Stimulated activated CD8-positive, alpha-beta memory T cell treated with anti-CD3 and anti-CD28 coated beads, Interleukin-2, amount 100 ng/mL, for 48 hours (primary cell): ENCODE data around the gene OR7C1.
"Not testable (repeated sequence)": the region's sequence is repeated elsewhere in the genome, so short reads cannot be mapped to it uniquely, and the experiment has no call there.

ENCODE experiments used
- DNase-seq, 2 donors: peaks; one replicate each; pipeline ENCODE4 v3.0.0-alpha.2; 2020; ENCODE audit warnings: low read depth in 2 of 2

OR7C1 gene

DNA sequence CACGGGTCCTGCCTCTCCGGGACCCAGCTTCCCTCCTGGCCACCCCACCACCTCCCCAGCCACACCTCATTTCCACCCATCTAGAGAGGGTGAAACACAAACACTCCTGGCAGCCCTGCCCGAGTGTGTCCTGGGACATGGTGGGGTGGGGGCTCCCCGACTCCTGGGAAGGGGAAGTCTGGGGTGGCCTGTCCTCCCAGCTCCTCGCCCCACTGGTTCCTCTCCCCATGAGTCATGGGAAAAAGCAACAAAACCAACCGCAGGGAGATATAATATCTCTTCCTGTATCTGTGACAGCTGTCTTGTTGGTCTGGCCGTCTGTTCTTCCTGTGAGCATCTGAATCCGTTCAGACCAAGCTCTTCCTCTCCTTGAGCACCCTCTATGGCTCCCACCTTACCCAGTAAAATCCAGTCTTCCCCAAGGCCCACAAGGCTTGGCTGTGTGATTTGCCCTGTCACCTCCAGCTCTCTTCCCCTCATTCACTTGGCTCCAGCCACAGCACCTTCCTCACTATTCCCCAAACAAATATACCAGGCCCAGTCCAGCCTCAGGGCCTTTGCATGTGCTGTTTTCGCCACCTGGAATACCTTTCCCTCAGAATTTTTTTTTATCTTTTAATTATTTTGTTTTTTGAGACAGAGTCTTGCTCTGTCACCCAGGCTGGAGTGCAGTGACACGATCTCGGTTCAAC is 49.7 kb downstream of the OR7C1 start:
- DNase-seq, result peak; percentile 4 to 13

DNA sequence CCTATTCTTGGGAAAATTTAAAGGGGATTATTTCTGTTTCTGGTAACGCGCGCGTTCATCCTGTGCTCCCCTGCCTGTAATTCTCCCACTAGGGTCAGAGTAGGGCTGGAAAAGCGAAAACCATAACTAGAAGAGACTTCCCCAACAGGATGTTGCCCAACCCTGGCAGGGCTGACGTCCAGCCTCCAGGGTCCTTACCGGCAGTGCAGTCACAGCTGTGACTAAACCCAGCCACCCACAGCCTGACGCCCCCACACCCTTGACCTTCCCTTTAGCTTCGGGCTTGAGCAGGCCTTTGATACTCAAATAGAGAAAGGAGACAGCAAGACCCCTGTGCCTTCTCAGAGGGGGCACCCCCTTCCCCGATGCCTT is 50.3 kb downstream of the OR7C1 start:
- peak; percentile 26 to 47 for DNase-seq

DNA sequence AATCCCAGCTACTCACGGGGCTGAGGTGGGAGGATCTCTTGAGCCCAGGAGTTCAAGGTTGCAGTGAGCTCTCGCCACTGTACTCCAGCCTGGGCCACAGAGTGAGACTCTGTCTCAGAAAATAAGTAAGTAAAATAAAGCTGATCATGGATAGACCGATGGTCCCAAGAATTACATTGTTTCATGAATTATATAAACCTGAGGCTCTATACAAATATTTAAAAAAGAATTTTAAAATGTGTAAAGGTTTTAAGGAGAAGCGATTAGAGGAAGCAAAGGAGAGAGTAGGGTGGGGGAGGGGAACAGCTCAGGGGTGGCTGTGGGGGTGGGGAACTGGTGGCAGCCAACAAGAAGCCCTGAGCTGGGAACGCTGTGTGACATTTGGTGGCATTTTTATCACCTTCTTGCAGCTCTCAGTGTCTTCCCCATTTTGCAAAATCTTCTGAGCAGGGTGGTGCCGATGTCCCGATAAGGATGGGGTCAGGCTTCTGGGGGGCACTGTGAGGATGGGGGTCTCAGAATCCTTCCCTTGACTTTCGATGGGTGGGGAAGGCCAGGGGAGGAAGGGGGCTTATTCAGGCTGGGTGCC is 51.5 kb downstream of the OR7C1 start:
- not testable (repeated sequence) for DNase-seq

DNA sequence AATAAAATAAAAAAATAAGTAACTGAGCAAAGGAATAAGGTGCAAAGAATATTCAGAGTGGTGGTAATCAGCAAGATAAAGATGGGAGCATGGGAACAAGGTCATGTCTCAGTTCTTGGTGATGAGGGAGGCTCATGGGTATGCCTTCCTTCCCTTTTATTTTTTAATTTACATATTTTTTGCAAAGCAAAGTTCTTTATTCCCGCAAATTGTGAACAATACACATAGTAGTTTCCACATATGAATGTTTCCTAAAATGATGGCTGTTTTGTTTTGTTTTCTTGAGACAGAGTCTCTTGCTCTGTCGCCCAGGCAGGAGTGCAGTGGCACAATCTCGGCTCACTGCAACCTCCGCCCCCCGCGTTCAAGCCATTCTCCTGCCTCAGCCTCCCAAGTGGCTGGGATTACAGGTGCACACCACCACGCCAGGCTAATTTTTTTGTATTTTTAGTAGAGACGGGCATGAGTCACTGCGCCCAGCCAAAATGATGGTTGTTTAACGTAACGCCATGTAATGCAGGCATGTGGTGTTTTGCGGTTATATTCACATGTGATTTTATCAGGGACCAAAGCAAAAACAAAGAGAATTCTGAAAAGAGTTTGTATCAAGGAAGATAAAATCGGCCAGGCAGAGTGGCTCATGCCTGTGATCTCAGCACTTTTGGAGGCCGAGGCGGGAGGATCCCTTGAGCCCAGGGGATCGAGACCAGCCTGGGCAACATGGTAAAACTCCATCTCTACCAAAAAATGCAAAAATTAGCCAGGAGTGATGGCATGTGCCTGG is 52.2 kb downstream of the OR7C1 start:
- no peak for DNase-seq

DNA sequence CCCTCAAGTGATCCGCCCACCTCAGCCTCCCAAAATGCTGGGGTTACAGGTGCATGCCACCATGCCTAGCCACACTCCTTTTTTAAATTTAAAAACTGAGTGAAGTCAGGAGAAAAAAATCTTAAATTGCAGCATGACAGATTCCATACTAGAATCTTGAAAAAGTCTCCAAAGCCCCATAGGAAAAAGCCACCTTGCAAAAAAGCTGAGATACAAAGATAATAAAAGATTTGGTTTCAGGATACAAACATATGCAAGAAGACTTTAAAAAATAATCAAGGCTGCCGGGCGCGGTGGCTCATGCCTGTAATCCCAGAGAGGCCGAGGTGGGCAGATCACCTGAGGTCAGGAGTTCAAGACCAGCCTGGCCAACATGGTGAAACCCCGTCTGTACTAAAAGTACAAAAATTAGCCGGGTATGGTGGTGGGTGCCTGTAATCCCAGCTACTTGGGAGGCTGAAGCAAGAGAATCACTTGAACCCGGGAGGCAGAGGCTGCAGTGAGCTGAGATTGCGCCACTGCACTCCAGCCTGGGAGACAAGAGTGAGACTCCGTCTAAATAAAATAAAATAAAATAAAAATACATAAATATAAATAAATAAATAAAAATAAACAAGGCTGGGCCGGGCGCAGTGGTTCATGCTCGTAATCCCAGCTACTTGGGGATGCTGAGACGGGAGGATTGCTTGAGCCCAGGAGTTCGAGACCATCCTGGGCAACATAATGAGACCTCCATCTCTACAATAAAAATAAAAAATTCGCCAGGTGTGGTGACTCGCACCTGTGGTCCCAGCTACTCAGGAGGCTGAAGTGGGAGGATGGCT is 53.1 kb downstream of the OR7C1 start:
- DNase-seq, result not testable (repeated sequence)

DNA sequence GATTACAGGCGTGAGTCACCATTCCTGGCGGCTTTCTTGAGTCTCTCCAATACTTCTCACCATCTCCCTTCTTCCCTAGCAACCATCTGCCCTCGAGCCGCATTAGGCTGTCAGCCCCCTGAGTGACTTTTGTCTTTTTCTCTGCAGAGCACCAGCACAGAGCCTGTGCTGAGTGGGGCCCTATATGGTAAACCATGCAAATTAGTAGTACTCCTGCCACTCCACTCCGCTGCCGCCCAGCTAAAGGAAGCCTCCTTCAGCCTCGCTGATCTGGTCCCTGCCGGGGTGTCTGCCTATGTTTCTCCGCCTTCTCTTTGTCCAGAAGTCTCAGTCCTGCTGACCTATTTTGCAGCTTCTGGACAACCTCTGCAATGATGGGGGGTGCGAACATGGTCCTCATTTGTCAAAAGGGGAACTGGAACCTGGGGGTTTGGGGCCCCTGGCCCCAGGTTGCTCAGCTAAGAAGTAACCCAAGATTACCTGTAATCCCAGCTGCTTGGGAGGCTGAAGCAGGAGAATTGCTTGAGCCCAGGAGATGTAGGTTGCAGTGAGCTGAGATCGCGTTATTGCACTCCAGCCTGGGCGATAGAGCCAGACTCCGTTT is 54.3 kb downstream of the OR7C1 start:
- not testable (repeated sequence) for DNase-seq

DNA sequence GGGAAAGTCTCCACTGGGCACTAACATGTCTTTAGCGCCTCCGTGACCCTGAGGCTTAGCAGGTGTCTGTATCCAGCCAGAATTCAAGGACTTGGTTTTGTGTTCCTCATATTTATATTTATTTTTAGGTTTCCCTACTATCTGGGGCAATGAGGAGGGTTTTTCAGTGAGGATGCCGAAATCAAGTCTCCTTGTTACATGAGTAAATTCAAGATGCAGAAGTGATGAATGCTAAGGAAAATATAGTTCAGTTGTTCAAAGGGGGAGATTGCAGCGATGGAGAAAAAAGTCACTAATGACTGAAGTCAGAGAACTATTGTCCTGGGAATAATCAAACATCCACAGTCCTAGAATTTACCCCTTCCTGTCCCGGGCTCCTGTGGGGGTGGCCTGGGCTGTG is 55.8 kb downstream of the OR7C1 start:
- no peak for DNase-seq

DNA sequence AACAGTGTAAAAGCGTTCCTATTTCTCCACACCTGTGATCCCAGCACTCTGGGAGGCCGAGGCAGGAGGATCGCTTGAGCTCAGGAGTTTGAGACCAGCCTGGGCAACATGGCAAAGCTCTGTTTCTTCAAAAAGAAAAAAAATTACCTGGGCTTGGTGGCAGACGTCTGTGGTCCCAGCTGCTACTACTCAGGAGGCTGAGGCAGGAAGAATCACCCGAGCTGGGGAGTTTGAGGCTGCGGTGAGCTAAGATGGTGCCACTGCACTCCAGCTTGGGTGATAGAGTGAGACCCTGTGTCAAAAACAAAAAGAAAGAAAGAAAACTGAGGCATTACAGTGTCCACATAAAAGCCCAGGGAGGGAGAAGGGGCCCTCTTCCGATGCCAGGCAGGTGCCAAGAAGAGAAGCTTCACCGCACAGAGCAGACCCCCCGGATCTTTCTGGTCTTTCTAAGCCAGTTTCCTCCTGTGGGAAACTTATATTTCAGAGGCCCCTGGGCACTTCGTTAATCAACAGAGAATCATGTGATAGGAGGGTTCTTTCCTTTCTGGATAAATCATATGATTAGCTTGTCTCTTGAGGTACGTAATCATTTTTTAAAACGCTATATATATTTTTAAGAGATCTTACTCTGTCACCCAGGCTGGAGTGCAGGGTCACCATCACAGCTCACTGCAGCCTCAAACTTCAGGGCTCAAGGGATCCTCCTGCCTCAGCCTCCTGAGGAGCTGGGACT is 56.7 kb downstream of the OR7C1 start, which contains the start of gene ADGRE2:
TSS of gene ADGRE2 (minus strand) at position 451 of the 736 bp plus-strand sequence. CDS start 1,804 bp downstream, outside the sequence.
- DNase-seq, result not testable (repeated sequence)

DNA sequence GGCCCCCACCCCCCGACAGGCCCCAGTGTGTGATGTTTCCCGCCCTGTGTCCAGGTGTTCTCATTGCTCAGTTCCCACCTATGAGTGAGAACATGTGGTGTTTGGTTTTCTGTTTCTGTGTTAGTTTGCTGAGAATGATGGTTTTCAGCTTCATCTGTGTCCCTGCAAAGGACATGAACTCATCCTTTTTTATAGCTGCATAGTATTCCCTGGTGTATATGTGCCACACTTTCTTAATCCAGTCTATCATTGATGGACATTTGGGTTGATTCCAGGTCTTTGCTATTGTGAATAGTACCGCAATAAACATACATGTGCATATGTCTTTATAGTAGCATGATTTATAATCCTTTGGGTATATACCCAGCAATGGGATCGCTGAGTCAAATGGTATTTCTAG is 57.3 kb downstream of the OR7C1 start:
- not testable (repeated sequence) for DNase-seq

DNA sequence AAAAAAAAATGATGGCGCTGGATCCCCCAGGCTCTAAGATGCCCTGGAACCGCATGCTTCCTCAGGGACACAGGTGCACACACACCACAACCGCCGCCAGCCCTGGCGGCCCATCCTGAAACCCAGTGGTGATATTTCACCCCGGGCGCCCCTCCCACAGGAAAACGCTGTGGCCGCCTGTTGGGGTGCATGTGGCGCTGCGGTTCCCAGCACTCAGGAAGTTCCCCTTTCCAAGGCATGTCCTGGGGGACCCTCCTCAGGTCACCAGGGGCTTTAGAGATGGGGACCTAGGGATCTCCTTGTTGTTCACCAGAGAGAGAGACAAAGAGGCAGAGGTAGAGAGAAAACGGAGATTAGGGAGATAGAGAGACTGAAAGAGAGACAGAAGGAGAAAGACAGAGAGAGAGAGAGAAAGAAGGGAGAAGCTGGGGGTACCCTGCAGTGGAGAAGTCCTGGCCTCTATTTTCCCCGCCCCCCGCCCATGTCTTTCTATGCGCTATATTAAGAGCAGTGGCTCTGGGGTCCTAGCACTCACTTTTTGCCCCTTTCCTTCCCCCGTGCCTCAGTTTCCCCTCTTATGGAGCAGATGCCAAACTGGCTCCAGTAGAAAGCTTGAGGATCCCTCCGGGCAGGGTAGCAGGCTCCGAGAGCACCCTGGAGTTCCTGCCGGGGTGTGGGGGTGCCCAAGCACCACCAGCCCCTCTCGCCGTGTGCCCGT is 59.0 kb downstream of the OR7C1 start:
- peak in 1 of 2 donors; percentile 6 for DNase-seq

DNA sequence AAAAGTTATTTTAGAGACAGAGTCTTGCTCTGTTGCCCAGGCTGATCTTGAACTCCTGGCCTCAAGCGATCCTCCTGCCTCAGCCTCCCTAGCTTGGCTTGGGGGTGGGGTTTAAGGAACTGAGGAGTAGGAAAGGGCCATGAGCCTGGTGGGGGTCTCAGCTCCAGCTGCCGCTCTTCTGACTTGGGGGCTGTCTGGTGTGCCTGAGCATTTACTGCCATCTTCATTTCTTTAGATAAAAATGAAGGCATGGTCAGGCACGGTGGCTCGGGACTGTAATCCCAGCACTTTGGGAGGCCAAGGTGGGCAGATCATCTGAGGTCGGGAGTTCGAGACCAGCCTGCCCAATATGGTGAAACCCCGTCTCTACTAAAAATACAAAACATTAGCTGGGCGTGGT is 59.7 kb downstream of the OR7C1 start:
- not testable (repeated sequence) for DNase-seq

DNA sequence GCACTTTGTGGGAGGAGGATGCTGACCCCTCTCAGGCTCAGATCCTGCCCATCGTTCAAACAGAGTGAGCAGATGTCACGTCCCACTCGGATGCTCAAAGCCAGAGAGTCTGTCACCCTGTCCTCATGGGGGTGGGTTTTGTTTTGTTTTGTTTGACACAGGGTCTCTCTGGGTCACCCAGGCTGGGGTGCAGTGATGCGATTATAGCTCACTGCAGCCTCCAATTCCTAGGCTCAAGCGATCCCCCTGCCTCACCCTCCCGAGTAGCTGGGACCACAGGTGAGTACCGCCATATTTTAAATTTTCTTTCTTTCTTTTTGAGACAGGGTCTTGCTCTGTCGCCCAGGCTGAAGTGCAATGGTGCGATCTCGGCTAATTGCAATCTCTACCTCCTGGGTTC is 60.6 kb downstream of the OR7C1 start:
- no peak for DNase-seq

DNA sequence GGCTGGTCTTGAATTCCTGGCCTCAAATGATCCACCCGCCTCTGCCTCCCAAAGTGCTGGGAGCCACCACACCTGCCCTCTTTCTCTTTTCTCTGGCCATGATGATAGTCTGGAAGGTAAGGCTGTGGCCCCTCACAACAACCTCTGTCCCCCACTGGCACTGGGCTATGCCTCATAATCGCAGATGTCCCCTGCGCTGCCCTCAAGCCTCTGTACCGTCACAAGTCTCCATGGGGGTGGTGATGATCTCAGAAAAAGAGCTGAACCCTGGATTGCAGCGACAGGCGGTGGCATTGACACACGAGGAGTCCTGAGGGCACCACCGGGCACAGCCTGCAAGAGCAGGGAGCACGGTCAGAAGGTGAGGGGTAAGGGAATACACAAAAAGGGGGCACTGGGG is 61.3 kb downstream of the OR7C1 start:
- DNase-seq, result not testable (repeated sequence)

DNA sequence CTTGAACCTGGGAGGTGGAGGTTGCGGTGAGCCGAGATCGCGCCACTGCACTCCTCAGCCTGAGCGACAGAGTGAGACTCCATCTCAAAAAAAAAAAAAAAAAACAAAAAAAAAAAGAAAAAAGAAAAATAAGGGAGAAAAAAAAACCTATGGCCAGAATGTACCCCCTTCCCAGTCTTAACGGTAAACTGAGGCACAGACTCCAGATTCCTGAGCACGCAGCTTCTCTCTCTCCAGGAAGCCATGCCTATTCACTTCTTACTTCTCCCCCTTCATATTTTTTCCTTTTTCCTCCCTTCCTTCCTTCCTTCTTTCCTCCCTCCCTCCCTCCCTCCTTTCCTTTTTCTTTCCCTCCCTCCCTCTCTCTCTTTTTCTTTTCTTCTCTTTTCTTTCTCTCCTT is 62.0 kb downstream of the OR7C1 start:
- no peak for DNase-seq

DNA sequence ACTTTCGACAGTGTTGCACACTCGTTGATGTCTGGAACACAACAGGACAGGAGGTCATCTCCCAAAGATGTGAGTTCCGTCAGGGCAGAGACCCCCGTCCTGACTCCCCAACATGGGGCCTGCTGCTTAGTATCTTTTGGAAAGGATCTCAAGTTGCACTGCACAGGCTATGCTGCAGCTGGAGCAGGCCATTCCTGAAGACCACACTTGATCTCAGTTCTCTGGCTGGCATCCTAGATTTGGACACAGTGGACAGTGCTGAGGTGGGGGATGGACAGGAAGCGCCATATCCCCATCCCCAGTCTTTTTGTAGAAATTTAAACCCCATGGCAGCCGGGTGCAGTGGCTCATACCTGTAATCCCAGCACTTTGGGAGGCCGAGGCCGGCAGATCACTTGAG is 62.5 kb downstream of the OR7C1 start:
- DNase-seq, result no peak

DNA sequence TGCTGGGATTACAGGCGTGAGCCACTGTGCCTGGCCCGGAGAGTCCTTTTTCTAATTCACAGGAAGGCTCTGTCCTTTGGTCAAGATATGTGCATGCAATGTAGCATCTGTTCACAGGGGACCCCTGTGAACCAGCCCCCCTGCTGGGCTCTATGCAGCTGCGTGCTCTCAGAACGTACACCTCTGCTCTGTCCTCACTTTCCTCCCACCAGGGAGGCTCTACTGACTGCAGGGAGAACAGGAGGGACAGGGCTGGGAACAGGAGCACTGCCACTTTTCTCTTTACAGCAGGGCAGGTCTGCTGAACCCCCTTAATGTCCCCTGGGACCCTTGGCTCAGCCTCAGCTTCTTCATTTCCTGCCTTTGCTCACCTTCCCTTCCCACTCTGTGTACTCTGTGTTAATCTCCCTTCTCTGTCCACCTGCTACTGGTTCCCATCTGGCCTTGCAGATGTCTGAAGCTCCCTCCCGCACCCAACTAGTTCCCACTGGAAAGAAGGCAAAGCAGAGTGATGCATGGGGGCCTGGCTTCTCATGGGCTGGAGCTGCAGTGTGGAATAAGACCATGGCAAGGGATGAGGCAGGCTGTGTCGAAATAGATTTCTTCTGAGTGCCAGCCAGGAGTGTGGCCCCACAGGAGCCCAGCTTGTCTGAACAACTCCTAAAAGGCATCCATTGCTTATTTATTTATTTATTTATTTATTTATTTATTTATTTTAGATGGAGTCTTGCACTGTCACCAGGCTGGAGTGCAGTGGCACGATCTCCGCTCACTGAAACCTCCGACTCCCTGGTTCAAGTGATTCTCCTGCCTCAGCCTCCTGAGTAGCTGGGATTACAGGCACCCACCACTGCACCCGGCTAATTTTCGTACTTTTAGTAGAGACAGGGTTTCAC is 63.8 kb downstream of the OR7C1 start:
- DNase-seq, result no peak

DNA sequence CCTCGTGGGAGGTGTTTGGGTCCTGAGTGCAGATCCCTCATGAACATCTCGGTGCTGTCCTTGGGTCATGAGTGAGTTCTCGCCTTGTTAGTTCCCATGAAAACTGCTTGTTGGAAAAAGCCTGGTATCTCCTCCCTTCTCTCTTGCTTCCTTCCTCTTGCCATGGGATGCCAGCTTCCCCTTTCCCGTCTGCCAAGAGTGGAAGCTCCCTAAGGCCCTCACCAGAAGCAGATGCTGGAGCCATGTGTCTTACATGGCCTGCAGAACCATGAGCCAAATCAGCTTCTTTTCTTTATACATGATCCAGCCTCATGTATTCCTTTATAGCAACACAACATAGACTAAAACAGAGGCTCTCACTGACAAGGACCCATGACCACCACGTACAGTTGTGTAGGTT is 64.8 kb downstream of the OR7C1 start:
- no peak for DNase-seq

DNA sequence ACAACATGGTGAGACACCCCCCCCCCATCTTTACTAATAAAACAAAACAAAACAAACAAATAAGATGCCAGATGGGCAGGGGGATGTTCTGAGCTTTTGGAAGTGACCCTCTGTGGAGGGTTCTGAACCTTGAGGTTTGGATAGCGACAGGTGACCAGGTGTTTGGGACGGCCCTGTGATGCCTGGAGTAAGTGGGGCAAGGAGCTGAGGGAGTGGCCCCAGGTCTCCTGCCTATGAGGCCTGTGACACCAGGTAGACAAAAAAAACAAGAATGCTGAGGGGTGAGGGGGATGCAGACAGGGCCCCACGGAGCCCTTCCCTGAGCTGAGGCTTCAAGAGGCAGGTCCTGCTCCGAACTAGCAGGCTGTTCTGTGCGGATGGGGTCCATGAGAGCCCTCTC is 65.8 kb downstream of the OR7C1 start:
- no peak for DNase-seq

DNA sequence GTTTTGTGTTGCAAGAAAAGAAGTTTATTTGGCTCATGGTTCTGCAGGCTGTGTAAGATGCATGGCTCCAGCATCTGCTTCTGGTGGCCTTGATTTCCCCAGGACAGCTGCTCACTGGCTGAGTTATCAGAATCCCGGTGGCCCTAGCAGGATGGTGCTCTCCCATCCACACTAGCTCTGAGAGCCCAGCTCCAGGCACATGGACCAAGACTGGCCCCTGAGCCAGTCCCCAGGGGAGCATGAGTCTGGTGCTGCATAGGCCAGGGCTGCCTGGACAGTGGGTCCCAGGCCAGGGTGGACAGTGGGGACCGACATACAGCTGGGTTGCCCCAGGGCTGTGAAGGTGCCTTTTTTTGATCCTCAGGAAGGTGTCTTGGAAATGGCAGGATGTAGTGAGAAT is 67.0 kb downstream of the OR7C1 start:
- no peak for DNase-seq
